Sigmoid colon (tissue), 7 donors: Measurements from ENCODE around the gene JOSD2. TPM values are rescaled to one million over a fixed set of nuclear protein-coding genes. Genes with fewer than 3 reads are reported as not detected.

Source experiments
- DNase-seq: peaks from one replicate; pipeline ENCODE4 v3.0.0-alpha.2; 2019
- H3K27ac ChIP-seq, 4 donors: fragments of 200-600 bp; sonication (generic); one replicate each; pipeline ENCODE4 v1.5.1; 2016 to 2019; ENCODE audit warnings: mild to moderate bottlenecking in 1 of 4
- H3K27me3 ChIP-seq, 3 donors: fragments of 200-600 bp; sonication (generic); one replicate each; pipeline ENCODE4 v1.5.1; 2019; ENCODE audit warnings: mild to moderate bottlenecking in 1 of 3
- H3K36me3 ChIP-seq, 4 donors: fragments of 200-600 bp; sonication (generic); one replicate each; pipeline ENCODE4 v1.5.1; 2016 to 2019
- H3K4me1 ChIP-seq, 4 donors: fragments of 200-600 bp; sonication (generic); one replicate each; pipeline ENCODE4 v1.5.1; 2017 to 2019
- H3K4me3 ChIP-seq, 4 donors: fragments of 200-600 bp; sonication (generic); one replicate each; pipeline ENCODE4 v1.5.1; 2017 to 2019; ENCODE audit warnings: mild to moderate bottlenecking in 2 of 4, moderate library complexity in 1 of 4
- H3K9me3 ChIP-seq, 4 donors: fragments of 200-600 bp in 3 of 4; sonication (generic) in 3 of 4; one replicate each; pipeline versions ENCODE4 v1.5.1 to v1.6.1; 2013 to 2019
- EP300 ChIP-seq, 4 donors: sonication (generic); formaldehyde crosslinking; IDR thresholded peaks; one replicate each; pipeline ENCODE4 v1.6.1; 2017; ENCODE audit warnings: antibody characterized with exemption in 4 of 4
- POLR2A ChIP-seq, 2 donors: fragments of 450-650 bp; IDR thresholded peaks; one replicate each; pipeline ENCODE4 v1.6.1; 2016; ENCODE audit warnings: antibody characterized with exemption in 2 of 2, mild to moderate bottlenecking in 2 of 2, moderate library complexity in 2 of 2
- POLR2AphosphoS5 ChIP-seq, 4 donors: sonication (generic); formaldehyde crosslinking; IDR thresholded peaks; one replicate each; pipeline ENCODE4 v1.6.1; 2017; ENCODE audit warnings: antibody characterized with exemption in 4 of 4
- WGBS, 2 donors: extraction: QIAGEN DNeasy Blood & Tissue Kit; methylation state at CpG; one replicate each; pipeline ENCODE4 v1.1.7; 2013; 5-methylcytosine and 5-hydroxymethylcytosine counted together
- intact Hi-C: fragments of 100-400 bp; cut with DNase I; formaldehyde crosslinking; loops from one replicate; pipeline ENCODE4 v1.15.1; 2023
- polyA plus RNA-seq, 3 donors: library from polyadenylated mRNA; stranded (reverse); fragments of 200-250 nt; gene quantifications; one replicate each; pipeline ENCODE4 v1.2.3, GENCODE V29; 2013
- total RNA-seq, 4 donors: library from RNA; depleted of rRNA; stranded (reverse); fragments of >200 nt; gene quantifications; one replicate each; pipeline ENCODE4 v1.1.0, GENCODE V29; 2016
- TF ChIP-seq, protein P1 (sequence below), 4 experiments: fragments of 450-650 bp in 3 of 4; fragments of 200-600 bp in 1 of 4; IDR thresholded peaks; one replicate each; pipeline ENCODE4 v1.5.1; 2016 to 2019; ENCODE audit warnings: antibody characterized with exemption in 4 of 4, mild to moderate bottlenecking in 3 of 4, moderate library complexity in 2 of 4
- donor health status: healthy with polysubstance abuse.
- donor health status: Bipolar disorder and iron deficiency.
- donor health status: healthy.

JOSD2 gene
- total and polyA plus RNA-seq, 7 donors: 23.5 to 85.1 (median 47.9) TPM

DNA sequence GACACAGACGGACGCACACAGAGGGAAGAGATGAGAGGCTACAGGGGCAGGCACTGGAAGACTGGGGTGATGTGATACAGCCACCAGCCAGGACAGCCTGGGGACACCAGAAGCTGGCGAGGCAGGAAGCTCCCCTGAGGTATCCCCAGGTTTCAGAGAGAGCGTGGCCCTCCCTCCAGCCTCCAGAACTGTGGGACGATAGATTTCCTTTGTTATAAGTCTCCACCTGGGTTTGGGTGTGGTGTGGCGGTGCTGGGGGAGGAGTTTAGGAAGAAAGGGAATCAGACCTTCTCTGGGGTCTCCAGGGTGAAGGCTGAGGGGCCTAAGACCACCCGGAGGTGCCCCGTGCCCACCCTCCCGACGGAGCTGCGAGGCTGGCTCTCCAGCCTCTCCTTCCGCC, 5.5 kb upstream of the JOSD2 start:
- intact Hi-C loops: loop anchor here (10.0 kb wide), 1 partner anchor 208 kb away; the partner anchor contains the start of gene CLEC11A

DNA sequence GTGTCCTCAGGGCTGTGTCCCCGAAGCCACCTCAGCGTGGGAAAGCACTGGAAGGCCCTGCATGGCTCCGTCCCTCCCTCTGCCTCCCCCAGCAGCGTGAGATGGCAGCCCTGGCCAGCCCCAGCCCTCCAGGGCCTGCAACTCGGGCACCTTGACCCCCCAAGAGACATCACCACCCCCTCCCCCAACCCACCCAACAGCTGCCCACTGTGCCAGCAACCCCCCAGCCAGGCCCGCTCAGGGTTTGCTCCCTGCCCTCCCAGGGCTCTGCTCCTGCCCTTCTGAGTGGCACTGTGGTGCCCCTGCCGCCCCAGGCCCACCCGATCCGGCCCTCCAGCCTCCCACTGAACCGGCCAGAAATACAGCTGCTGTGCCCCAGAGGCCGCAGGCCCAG, 4.2 kb upstream of the JOSD2 start:
- H3K9me3 ChIP-seq: no peaks in the 10 kb centered on the region
- peak; percentile 57 for DNase-seq
- no peak overlapping the region for H3K4me3 ChIP-seq
- H3K36me3 ChIP-seq: no peaks in the 10 kb centered on the region
- peaks cover 0 to 14% (median 0%) of the 10 kb centered on the region in 3 donors for H3K27me3 ChIP-seq
- no peak overlapping the region for H3K27ac ChIP-seq
- intact Hi-C loops: loop anchor here (10.0 kb wide), 1 partner anchor 210 kb away; the partner anchor contains the start of gene CLEC11A
- peaks cover 0 to 13% (median 6%) of the 10 kb centered on the region in 4 donors for H3K4me1 ChIP-seq
- 62 to 75% methylated on average over 11 of the region's 11 CpGs for WGBS, 2 donors
- TF ChIP-seq EP300 (IDR thresholded peaks at IDR 0.05): no peak
- TF ChIP-seq, protein P1, sequence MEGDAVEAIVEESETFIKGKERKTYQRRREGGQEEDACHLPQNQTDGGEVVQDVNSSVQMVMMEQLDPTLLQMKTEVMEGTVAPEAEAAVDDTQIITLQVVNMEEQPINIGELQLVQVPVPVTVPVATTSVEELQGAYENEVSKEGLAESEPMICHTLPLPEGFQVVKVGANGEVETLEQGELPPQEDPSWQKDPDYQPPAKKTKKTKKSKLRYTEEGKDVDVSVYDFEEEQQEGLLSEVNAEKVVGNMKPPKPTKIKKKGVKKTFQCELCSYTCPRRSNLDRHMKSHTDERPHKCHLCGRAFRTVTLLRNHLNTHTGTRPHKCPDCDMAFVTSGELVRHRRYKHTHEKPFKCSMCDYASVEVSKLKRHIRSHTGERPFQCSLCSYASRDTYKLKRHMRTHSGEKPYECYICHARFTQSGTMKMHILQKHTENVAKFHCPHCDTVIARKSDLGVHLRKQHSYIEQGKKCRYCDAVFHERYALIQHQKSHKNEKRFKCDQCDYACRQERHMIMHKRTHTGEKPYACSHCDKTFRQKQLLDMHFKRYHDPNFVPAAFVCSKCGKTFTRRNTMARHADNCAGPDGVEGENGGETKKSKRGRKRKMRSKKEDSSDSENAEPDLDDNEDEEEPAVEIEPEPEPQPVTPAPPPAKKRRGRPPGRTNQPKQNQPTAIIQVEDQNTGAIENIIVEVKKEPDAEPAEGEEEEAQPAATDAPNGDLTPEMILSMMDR (IDR thresholded peaks at IDR 0.05): no peak
- TF ChIP-seq POLR2A (IDR thresholded peaks at IDR 0.05): no peak
- no peak for TF ChIP-seq POLR2AphosphoS5 (IDR thresholded peaks at IDR 0.05)

More for the DNA sequence above, 5.5 kb upstream of the JOSD2 start:
- no peaks in the 10 kb centered on the region for H3K9me3 ChIP-seq
- TF ChIP-seq, protein P1 (IDR thresholded peaks at IDR 0.05): no peak
- TF ChIP-seq POLR2AphosphoS5 (IDR thresholded peaks at IDR 0.05): no peak
- no peak for TF ChIP-seq EP300 (IDR thresholded peaks at IDR 0.05)
- no peak for TF ChIP-seq POLR2A (IDR thresholded peaks at IDR 0.05)
- H3K27ac ChIP-seq: no peak overlapping the region
- WGBS, 2 donors: 20 to 52% methylated on average over 12 of the region's 12 CpGs
- H3K4me3 ChIP-seq: no peak overlapping the region
- peaks cover 0 to 14% (median 0%) of the 10 kb centered on the region in 3 donors for H3K27me3 ChIP-seq
- no peak for DNase-seq
- H3K4me1 ChIP-seq: peaks cover 0 to 6% (median 0%) of the 10 kb centered on the region in 4 donors
- H3K36me3 ChIP-seq: no peaks in the 10 kb centered on the region

DNA sequence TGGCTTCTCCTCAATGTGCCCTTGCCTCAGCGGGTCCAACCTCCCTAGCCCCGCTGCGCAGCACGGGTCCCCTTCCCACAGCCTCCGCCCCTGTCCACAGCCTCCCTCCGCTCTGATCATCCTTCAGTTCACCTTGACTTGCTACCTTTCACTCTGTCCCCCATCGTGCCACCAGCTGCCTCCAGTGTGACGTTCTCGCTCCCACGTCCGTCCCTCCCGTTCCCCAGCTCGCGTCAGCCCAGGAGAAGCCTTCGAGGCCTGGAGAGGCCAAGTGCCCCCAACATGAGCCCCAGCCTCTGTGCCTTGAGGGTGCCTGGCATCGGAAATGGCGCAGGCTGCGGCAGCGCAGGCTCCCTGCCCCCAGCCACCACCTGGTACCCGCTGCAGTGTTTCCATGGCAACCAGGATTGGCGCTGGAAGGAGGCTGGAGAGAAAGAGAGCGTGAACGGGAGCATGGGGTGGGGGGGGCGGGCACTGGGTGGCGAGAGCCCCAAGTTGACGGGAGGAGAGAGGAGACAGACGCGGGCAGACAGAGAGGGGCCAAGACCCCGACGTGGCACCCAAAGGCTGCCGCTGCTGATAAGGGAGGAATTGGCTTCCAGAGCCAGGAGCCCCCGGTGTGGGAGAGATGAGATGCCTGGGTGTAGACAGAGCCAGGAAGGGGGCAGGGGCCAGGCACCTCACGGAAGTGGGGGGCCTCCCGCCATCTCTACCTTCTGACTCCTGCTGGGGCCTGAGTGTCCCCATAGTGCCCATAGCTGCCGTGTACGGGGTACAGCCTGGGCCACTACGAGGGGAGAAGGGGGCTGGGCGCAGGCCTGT, 3.6 kb upstream of the JOSD2 start:
- Histone ChIP-seq H3K27ac (no peak overlapping the region), H3K9me3 (no peaks in the 10 kb centered on the region), H3K4me1 (peaks cover 0 to 15% (median 9%) of the 10 kb centered on the region in 4 donors), H3K36me3 (no peaks in the 10 kb centered on the region), H3K4me3 (no peak overlapping the region), H3K27me3 (peaks cover 0 to 14% (median 0%) of the 10 kb centered on the region in 3 donors)
- 38 to 59% methylated on average over 38 of the region's 38 CpGs for WGBS, 2 donors
- peak; percentile 28 for DNase-seq
- intact Hi-C loops: loop anchor here (10.0 kb wide), 1 partner anchor 210 kb away; the partner anchor contains the start of gene CLEC11A
- TF ChIP-seq, protein P1 (IDR thresholded peaks at IDR 0.05): no peak
- TF ChIP-seq POLR2A (IDR thresholded peaks at IDR 0.05): no peak
- TF ChIP-seq POLR2AphosphoS5 (IDR thresholded peaks at IDR 0.05): no peak
- no peak for TF ChIP-seq EP300 (IDR thresholded peaks at IDR 0.05)

DNA sequence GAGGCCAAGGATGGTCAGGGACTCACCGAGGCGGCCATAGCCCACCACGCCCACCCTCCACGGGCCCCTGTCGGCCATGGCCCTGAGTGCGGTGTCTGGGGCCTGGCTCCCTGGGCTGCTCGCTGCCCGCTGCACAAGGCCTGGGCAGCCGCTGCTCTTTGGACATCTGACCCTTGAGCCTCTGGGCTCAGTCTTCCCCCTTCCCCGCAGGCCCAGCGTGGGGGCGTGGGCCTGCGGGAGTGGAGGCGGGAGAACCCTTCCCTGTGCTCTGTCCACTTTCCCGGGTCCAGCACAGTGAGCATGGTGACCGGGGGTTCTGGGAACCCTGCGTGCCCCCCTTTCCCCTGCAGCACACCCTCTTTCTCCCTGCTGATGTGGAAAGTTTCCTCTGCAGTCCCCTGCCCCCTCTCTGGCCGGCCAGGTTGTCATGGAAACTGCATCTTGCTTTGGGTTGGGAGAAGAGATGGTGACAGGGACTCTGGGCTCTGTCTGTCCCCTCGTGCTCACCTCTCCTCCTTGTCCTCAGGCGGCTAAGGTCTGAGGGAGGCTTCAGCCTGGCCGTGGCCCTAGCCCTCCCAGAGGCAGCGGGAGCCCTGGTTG, 2.9 kb upstream of the JOSD2 start, which contains the start of gene ASPDH:
TSS of gene ASPDH (minus strand) at position 168 of the 600 bp plus-strand sequence. CDS start at position 78, 90 bp downstream.
- intact Hi-C loops: loop anchor here (10.0 kb wide), 1 partner anchor 211 kb away; the partner anchor contains the start of gene CLEC11A
- no peak within 1 kb of the TSS for H3K27ac ChIP-seq
- no peak within 1 kb of the TSS for H3K4me3 ChIP-seq
- WGBS, 2 donors: 30 to 58% methylated on average over 22 of the region's 22 CpGs
- H3K36me3 ChIP-seq: no peaks in the 10 kb centered on the region
- DNase-seq: no peak
- TF ChIP-seq EP300 (IDR thresholded peaks at IDR 0.05) (no peak), POLR2AphosphoS5 (IDR thresholded peaks at IDR 0.05) (no peak), POLR2A (IDR thresholded peaks at IDR 0.05) (no peak)
- TF ChIP-seq, protein P1 (IDR thresholded peaks at IDR 0.05): no peak
- peaks cover 0 to 14% (median 0%) of the 10 kb centered on the region in 3 donors for H3K27me3 ChIP-seq
- H3K9me3 ChIP-seq: no peaks in the 10 kb centered on the region
- peaks cover 0 to 15% (median 9%) of the 10 kb centered on the region in 4 donors for H3K4me1 ChIP-seq
